Esophagus (tissue), 2 donors: ENCODE data around the gene LHX3. TPM values are rescaled to one million over a fixed set of nuclear protein-coding genes. Genes with fewer than 3 reads are reported as not detected.
"Not testable (repeated sequence)": the region's sequence is repeated elsewhere in the genome, so short reads cannot be mapped to it uniquely, and the experiment has no call there.

Experiments
- H3K27ac ChIP-seq, 2 donors: one replicate each; pipeline ENCODE4 v1.5.1; 2013; ENCODE audit warnings: low read depth in 2 of 2, mild to moderate bottlenecking in 2 of 2, inconsistent platforms in 1 of 2, low read length in 1 of 2, moderate library complexity in 1 of 2
- H3K27me3 ChIP-seq, 2 donors: one replicate each; pipeline ENCODE4 v1.6.1; 2013; ENCODE audit warnings: low read length in 2 of 2, control low read depth in 1 of 2, mild to moderate bottlenecking in 1 of 2; ENCODE audit not compliant: insufficient read depth in 2 of 2, control insufficient read depth in 1 of 2
- H3K36me3 ChIP-seq, 2 donors: one replicate each; pipeline ENCODE4 v1.6.1; 2013; ENCODE audit warnings: low read length in 1 of 2; ENCODE audit not compliant: control insufficient read depth in 2 of 2, insufficient read depth in 2 of 2
- H3K4me1 ChIP-seq, 2 donors: one replicate each; pipeline ENCODE4 v1.6.1; 2013; ENCODE audit warnings: low read length in 1 of 2; ENCODE audit not compliant: control insufficient read depth in 2 of 2, insufficient read depth in 2 of 2
- H3K4me3 ChIP-seq, 2 donors: one replicate each; pipeline ENCODE4 v1.5.1; 2013; ENCODE audit warnings: low read length in 2 of 2, mild to moderate bottlenecking in 2 of 2, low read depth in 1 of 2, moderate library complexity in 1 of 2
- H3K9me3 ChIP-seq, 2 donors: one replicate each; pipeline ENCODE4 v1.6.1; 2013; ENCODE audit warnings: mild to moderate bottlenecking in 2 of 2, low read depth in 1 of 2, low read length in 1 of 2, moderate library complexity in 1 of 2; ENCODE audit not compliant: control insufficient read depth in 2 of 2, insufficient read depth in 1 of 2
- WGBS, 2 donors: extraction: QIAGEN DNeasy Blood & Tissue Kit; methylation state at CpG; one replicate each; pipeline ENCODE4 v1.1.7; 2013; 5-methylcytosine and 5-hydroxymethylcytosine counted together
- polyA plus RNA-seq, 2 donors: library from polyadenylated mRNA; stranded (reverse); fragments of 200-250 nt; gene quantifications; one replicate each; pipeline ENCODE4 v1.2.3, GENCODE V29; 2013
- donor health status: healthy with polysubstance abuse.
- donor health status: Bipolar disorder and iron deficiency.

Gene LHX3
- polyA plus RNA-seq, 2 donors = not detected

DNA sequence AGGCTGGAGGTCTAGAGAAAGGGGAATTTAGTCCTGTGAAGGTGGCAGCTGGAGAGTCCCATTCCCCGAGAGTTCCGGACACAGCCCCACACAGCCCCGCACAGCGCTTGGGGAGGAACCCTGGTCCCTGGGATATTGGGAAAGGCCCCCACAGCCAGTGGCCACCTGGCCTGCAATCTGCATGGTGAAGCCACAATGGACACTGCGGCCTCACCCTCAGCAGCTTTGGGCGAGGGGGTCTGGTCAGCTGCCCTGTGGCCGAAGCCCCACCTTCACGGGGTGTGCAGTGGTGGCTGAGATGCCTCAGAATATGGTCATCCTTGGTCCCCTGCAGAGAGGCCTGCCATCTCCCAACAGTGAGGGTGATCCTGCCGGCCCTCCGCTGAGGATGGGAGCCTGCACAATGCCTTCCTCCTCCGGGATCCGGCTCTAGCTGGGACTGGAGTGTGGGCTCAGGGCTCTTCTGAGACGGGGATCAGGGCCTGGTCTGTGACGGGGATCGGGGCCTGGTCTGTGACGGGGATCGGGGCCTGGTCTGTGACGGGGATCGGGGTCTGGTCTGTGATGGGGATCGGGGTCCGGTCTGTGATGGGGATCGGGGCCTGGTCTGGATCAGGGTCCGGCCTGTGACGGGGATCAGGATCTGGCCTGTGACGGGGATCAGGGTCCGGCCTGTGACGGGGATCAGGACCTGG, 52.9 kb downstream of the LHX3 start:
- 81 to 84% methylated on average over 27 of the region's 27 CpGs for WGBS, 2 donors
- H3K9me3 ChIP-seq = no peaks in the 10 kb centered on the region
- H3K27ac ChIP-seq = no peak overlapping the region
- H3K4me3 ChIP-seq = no peak overlapping the region
- no peaks in the 10 kb centered on the region for H3K27me3 ChIP-seq
- H3K4me1 ChIP-seq = peaks cover 0 to 4% of the 10 kb centered on the region in 2 donors
- H3K36me3 ChIP-seq = no peaks in the 10 kb centered on the region

GRCh38 chr9:136151214-136151804, 53.6 kb downstream of the LHX3 start:
- H3K27me3 ChIP-seq = no peaks in the 10 kb centered on the region
- no peaks in the 10 kb centered on the region for H3K36me3 ChIP-seq
- no peak overlapping the region for H3K4me3 ChIP-seq
- H3K9me3 ChIP-seq = no peaks in the 10 kb centered on the region
- 63 to 65% methylated on average over 25 of the region's 25 CpGs for WGBS, 2 donors
- peaks cover 0 to 4% of the 10 kb centered on the region in 2 donors for H3K4me1 ChIP-seq
- H3K27ac ChIP-seq = no peak overlapping the region

- H3K4me3 ChIP-seq, H3K27me3 ChIP-seq, H3K9me3 ChIP-seq, H3K36me3 ChIP-seq, H3K27ac ChIP-seq, H3K4me1 ChIP-seq: not testable (repeated sequence)
- WGBS, 2 donors = 87 to 89% methylated on average over 7 of the region's 7 CpGs
Observed at GRCh38 chr9:136150664-136151213, 54.2 kb downstream of the LHX3 start.

DNA sequence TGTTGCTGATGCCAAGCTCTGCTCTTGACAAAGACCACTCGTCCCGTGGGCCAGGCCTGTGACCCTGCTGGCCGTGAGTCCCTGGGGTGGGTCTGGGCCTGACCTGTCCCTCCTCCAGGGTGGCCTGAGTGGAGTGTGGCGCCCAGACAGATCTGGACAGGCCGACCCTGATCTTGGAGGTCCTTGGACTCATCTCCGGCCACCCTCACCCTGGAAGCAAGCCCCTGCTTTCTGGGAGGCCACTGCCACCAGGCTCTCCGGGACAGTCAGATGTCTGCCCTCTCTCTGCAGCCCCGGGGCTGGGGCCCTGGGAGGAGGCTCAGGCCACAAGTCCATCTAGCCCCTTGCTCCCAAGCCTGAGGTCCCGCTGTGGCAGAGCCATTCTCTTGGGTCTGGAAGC, 55.1 kb downstream of the LHX3 start:
- Histone ChIP-seq H3K27me3 (no peaks in the 10 kb centered on the region), H3K36me3 (no peaks in the 10 kb centered on the region), H3K4me3 (no peak overlapping the region), H3K9me3 (no peaks in the 10 kb centered on the region), H3K27ac (no peak overlapping the region), H3K4me1 (peaks cover 0 to 4% of the 10 kb centered on the region in 2 donors)
- 89% methylated on average over 9 of the region's 9 CpGs for WGBS, 2 donors

DNA sequence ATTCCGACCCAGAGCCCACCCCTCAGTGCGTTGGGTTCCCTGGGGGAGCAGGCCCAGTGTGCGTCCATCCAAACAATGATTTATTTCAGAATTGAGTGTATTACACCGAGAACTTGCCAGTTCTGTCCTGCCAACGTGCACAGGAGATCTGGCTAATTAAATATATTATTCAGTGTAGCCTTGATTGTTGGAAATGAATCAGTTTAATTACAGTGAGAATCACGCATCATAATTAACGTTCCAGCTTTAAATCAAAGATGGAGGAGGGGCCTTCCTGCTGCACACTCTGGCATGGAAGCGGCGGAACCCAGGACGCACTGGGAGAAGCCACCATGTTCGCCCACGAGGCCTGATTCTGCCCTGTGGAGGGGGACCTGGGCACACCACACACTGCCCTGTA, 55.6 kb downstream of the LHX3 start:
- H3K27me3 ChIP-seq = no peaks in the 10 kb centered on the region
- H3K27ac ChIP-seq = no peak overlapping the region
- H3K36me3 ChIP-seq = no peaks in the 10 kb centered on the region
- H3K4me1 ChIP-seq = peaks cover 0 to 4% of the 10 kb centered on the region in 2 donors
- WGBS, 2 donors = 76 to 83% methylated on average over 12 of the region's 12 CpGs
- H3K4me3 ChIP-seq = no peak overlapping the region
- H3K9me3 ChIP-seq = no peaks in the 10 kb centered on the region

DNA sequence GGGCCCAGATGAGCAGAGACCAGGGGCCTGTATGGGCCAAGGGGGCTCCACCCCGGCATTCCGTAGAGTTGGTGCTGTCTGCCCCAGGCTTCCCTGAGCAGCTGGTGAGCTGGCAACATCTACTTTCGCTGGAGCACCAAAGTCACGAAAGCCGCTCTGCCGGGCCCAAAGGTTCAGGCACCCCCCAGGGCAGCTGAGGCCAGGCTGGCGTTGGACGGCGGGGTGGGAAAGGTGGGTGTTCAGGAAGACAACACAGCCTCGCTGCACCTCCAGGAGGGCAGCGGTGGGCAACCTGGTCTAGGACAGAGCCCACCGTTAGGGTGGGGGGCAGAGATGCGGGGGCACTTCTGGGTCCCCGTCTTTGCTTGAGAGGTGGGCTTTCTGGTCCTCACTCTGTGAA, 56.2 kb downstream of the LHX3 start:
- Histone ChIP-seq H3K27ac (no peak overlapping the region), H3K27me3 (no peaks in the 10 kb centered on the region), H3K4me1 (peaks cover 0 to 4% of the 10 kb centered on the region in 2 donors), H3K4me3 (no peak overlapping the region), H3K36me3 (no peaks in the 10 kb centered on the region), H3K9me3 (no peaks in the 10 kb centered on the region)
- WGBS, 2 donors = 70 to 72% methylated on average over 10 to 14 of the region's 14 CpGs

- no peaks in the 10 kb centered on the region for H3K9me3 ChIP-seq
- H3K27me3 ChIP-seq = peaks cover 0 to 3% of the 10 kb centered on the region in 2 donors
- WGBS, 2 donors = 26 to 29% methylated on average over 34 to 35 of the region's 35 CpGs
- H3K4me3 ChIP-seq = no peak overlapping the region
- no peaks in the 10 kb centered on the region for H3K36me3 ChIP-seq
- no peaks in the 10 kb centered on the region for H3K4me1 ChIP-seq
- H3K27ac ChIP-seq = no peak overlapping the region
Observed at GRCh38 chr9:136147890-136148714, 56.8 kb downstream of the LHX3 start.

DNA sequence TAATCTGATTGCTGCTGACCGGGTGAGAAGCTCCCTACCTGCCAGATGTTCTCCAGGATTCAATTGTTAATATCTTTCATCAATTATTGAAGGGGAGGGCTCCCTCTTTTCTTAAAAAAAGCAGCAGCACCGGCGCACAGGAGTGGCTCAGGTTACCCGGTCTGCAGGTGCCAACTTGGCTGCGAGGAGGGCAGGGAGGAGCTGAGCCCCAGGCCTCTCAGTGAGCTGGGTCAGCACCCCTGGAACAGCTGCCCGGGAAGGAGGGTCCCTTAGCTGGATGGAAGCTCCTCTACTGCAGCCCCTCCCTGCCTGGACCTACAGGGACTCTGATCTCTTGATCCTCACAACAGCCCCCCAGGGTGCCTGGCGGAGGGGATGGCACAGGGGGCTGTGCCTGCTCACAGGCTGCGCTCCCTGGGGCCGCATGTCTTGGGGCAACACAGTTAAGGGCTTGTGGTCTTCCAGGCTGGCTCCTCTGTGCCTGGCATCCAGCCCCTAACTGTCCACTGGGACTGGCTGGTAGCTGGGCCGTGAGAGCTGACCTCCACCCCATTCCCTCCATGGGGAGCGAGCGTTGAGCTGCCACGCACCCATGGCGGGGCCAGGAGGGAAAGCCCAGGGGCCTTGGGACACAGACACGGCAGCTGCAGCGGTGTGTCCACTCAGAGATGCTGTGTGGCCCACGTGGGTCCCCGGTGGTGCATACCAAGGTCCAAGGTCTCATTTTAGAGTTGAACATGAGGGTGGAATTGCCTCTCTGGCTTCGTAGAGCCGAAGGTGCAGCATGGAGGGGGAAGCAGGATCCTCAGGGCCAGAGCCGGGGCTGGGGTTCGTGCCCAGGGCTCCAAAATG, 57.7 kb downstream of the LHX3 start:
- Histone ChIP-seq H3K4me3 (no peak overlapping the region), H3K27ac (no peak overlapping the region), H3K27me3 (peaks cover 0 to 4% of the 10 kb centered on the region in 2 donors), H3K36me3 (no peaks in the 10 kb centered on the region), H3K9me3 (no peaks in the 10 kb centered on the region), H3K4me1 (no peaks in the 10 kb centered on the region)
- 65 to 68% methylated on average over 20 to 22 of the region's 22 CpGs for WGBS, 2 donors
